ENCODE measurements around the gene PROM1. TPM values are rescaled to one million over a fixed set of nuclear protein-coding genes. Genes with fewer than 3 reads are reported as not detected.

PROM1 gene
- total RNA-seq, 2 donors from 2014 or later, result 34.3 to 63.9 TPM

DNA sequence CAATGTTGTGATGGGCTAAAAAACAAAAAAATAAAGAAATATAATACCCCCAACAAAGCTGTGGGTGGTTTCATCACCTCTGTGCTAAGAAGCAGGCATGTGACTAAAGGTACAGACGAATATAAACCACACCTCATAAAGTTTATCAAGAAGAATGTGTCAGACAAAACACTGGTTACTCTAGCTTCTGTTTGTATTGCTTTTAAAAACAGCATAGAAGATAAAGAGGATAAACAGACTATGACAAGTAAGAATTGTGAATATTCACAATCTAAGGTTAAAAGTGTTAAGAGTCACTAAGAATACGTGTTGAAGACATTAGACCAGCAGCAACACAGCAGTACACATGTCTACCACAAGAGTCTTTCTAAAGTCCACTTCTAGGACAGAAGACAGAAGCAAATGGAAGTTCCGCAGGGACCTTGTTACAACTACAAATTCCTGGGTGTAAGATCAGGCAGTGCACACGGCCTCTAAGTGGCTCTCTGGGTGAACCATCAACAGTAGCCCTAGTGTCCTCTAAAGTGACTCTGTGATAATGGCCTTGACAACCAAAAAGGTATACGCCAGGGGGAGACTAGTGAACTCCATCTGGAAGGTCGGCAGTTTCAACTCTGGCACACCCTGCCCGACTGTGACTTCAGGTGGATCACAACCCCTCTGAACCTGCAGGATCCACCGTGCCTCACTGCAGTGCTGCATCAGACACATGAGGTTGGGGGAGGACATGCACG is 112.6 kb downstream of the PROM1 start:
- intact Hi-C loops (cut with DNase I), result no loop called here
- Histone ChIP-seq H3K36me3 (no peaks in the 10 kb centered on the region), H3K27ac (no peak overlapping the region), H3K9ac (ENCODE audit: low read depth in 2 of 2, low read length in 2 of 2) (no peak overlapping the region), H3K4me1 (no peaks in the 10 kb centered on the region), H3K9me3 (no peaks in the 10 kb centered on the region), H3K27me3 (no peaks in the 10 kb centered on the region), H3K4me3 (no peak overlapping the region)
- DNase-seq, result no peak
- TF ChIP-seq, protein P1, sequence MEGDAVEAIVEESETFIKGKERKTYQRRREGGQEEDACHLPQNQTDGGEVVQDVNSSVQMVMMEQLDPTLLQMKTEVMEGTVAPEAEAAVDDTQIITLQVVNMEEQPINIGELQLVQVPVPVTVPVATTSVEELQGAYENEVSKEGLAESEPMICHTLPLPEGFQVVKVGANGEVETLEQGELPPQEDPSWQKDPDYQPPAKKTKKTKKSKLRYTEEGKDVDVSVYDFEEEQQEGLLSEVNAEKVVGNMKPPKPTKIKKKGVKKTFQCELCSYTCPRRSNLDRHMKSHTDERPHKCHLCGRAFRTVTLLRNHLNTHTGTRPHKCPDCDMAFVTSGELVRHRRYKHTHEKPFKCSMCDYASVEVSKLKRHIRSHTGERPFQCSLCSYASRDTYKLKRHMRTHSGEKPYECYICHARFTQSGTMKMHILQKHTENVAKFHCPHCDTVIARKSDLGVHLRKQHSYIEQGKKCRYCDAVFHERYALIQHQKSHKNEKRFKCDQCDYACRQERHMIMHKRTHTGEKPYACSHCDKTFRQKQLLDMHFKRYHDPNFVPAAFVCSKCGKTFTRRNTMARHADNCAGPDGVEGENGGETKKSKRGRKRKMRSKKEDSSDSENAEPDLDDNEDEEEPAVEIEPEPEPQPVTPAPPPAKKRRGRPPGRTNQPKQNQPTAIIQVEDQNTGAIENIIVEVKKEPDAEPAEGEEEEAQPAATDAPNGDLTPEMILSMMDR (IDR thresholded peaks at IDR 0.05), result no peak

DNA sequence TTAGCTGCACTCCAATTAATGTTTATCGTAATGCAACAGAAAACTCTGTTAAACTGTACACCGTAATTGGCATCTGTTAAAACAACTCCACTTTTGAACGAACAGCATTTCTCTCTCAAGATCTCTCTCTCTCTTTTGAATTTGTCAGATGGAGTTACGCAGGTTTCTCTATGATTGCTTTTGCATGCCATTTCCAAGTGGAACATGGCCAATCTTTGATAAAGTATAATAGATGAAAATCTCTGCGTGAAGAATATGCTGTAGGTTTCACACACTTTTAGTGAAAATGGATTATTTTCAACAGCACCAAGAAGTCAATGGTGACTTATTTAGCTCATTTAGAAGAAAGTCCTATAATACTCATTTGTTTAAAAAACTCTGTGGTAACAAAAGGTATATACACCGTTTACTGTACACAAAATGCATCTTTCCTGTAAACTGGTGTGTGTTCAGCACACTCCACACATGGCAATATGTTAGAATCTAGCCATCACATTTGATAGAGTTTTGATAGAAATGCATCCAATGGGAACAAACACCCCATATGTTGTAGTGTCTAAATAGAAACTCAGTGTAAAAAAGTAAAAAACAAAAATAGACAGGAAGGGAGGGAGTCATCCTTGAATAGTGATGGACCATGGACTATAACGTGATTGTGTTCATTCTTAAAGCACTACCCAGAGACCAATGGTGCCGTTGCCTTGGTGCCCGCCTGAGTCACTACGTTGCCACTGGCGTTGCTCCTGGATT is 115.1 kb downstream of the PROM1 start:
- H3K4me3 ChIP-seq, result no peak overlapping the region
- TF ChIP-seq, protein P1 (IDR thresholded peaks at IDR 0.05), result no peak
- H3K9ac ChIP-seq (ENCODE audit: low read depth in 2 of 2, low read length in 2 of 2), result no peak overlapping the region
- no peaks in the 10 kb centered on the region for H3K9me3 ChIP-seq
- no peak overlapping the region for H3K27ac ChIP-seq
- no peaks in the 10 kb centered on the region for H3K27me3 ChIP-seq
- intact Hi-C loops (cut with DNase I), result no loop called here
- no peaks in the 10 kb centered on the region for H3K36me3 ChIP-seq
- no peak for DNase-seq
- H3K4me1 ChIP-seq, result no peaks in the 10 kb centered on the region

DNA sequence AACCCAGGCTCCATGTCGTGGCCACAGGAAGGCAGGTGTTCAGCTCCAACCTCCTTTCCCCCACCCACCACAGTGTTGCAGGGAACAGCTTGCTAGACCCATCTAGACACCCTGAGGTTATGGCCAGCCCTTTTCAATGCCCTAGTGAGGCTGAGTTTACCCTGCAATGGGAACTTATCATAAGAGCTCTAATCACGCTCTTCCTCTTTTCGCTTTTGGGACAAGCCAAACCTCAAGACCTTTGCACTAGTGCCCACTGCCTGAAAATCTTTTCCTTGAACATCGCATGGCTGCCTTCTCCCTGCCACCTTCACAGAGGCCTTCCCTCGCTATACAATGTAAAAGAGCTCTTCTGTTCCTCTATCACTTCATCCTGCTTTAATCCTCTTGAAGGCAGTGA is 118.5 kb downstream of the PROM1 start:
- intact Hi-C loops (cut with DNase I), result no loop called here
- Histone ChIP-seq H3K4me3 (no peak overlapping the region), H3K9ac (ENCODE audit: low read depth in 2 of 2, low read length in 2 of 2) (no peak overlapping the region), H3K27me3 (no peaks in the 10 kb centered on the region), H3K27ac (no peak overlapping the region), H3K9me3 (no peaks in the 10 kb centered on the region), H3K4me1 (no peaks in the 10 kb centered on the region), H3K36me3 (no peaks in the 10 kb centered on the region)
- no peak for DNase-seq
- TF ChIP-seq, protein P1 (IDR thresholded peaks at IDR 0.05), result no peak

DNA sequence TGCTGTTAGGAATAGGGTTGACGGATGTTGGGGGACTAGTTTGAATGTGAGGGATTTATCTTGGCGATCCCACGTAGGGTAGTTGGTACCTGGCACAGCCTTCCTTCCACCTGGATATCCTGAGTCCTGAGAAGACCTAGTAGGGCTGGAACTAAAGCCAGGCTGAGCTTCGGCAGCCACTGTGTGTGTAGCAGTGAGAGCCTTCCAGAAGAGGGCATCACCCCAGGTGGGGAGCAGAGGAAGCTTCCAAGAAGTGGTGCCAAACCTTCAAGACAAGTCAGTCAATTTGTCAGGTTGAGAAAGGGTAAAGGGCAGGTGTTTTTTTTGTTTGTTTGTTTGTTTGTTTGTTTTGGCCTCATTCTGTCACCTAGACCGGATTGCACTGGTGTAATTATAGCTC is 119.7 kb downstream of the PROM1 start:
- Histone ChIP-seq H3K9me3 (no peaks in the 10 kb centered on the region), H3K36me3 (no peaks in the 10 kb centered on the region), H3K27me3 (no peaks in the 10 kb centered on the region), H3K27ac (no peak overlapping the region), H3K4me1 (no peaks in the 10 kb centered on the region), H3K4me3 (no peak overlapping the region), H3K9ac (ENCODE audit: low read depth in 2 of 2, low read length in 2 of 2) (no peak overlapping the region)
- no peak for DNase-seq
- TF ChIP-seq, protein P1 (IDR thresholded peaks at IDR 0.05), result no peak
- intact Hi-C loops (cut with DNase I), result loop anchor here (5.0 kb wide), 1 partner anchor 33 kb away; no protein-coding TSS in a partner anchor

DNA sequence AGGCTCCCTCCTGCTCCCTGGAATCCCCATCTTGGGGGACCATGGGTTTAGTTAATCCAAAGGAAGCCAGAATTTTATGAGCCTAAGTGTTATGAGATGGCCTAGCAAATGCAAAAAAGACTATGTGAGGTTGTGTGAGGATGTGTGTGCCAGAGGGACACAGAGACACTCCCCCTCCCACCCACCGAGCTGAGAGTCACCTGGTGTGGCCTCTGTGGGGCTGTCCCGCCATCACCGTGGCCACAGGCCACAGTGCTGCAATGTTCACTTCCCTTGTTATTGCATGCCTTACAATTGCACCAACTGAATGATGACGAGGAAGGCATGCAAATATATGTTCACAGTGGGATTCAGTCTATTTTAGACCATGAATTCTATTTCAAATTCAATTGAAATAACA is 120.2 kb downstream of the PROM1 start:
- TF ChIP-seq, protein P1 (IDR thresholded peaks at IDR 0.05), result no peak
- H3K4me1 ChIP-seq, result no peaks in the 10 kb centered on the region
- no peaks in the 10 kb centered on the region for H3K36me3 ChIP-seq
- no peak overlapping the region for H3K4me3 ChIP-seq
- H3K27ac ChIP-seq, result no peak overlapping the region
- no peak overlapping the region for H3K9ac ChIP-seq (ENCODE audit: low read depth in 2 of 2, low read length in 2 of 2)
- no peaks in the 10 kb centered on the region for H3K9me3 ChIP-seq
- no peak for DNase-seq
- no peaks in the 10 kb centered on the region for H3K27me3 ChIP-seq
- intact Hi-C loops (cut with DNase I), result loop anchor here (5.0 kb wide), 1 partner anchor 34 kb away; no protein-coding TSS in a partner anchor

Data from colonic mucosa (tissue), 4 donors.